OCI-LY1 (cell line): Measurements from ENCODE around the gene AKT1.

ENCODE experiments used
- EZH2 ChIP-seq: fragments of 200-600 bp; sonication (generic), shearing (Covaris generic); IDR thresholded peaks from 2 replicates; pipeline ENCODE4 v1.8.0; 2017; ENCODE audit warnings: borderline replicate concordance, mixed run types, mild to moderate bottlenecking, antibody characterized with exemption, low read length, moderate library complexity, mixed read lengths
- TF ChIP-seq, protein P1 (sequence below): fragments of 200-600 bp; sonication (generic), shearing (Covaris generic); IDR thresholded peaks from 2 replicates; pipeline ENCODE4 v1.5.1; 2017; ENCODE audit warnings: mild to moderate bottlenecking, antibody characterized with exemption, low read length, moderate library complexity, mixed read lengths

DNA sequence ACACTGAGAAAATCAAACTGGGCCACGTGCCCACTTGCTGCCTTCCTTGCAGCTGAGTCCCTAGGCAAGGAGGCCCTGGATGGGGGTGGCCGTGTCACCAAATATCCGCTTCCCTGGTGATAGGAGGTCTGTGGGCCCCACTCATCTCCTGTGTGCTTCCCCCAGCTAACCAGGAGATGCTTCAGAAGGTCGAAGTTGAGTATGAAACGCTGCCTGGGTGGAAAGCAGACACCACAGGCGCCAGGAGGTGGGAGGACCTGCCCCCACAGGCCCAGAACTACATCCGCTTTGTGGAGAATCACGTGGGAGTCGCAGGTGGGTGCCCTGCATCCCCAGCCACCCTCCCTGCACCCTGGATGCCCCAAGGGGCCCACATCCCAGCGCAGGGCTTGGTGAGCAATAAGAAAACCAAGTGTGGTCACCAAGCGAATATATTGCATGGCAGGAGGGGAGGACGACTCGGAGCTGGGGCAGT, 49.4 kb downstream of the AKT1 start:
- TF ChIP-seq, protein P1, sequence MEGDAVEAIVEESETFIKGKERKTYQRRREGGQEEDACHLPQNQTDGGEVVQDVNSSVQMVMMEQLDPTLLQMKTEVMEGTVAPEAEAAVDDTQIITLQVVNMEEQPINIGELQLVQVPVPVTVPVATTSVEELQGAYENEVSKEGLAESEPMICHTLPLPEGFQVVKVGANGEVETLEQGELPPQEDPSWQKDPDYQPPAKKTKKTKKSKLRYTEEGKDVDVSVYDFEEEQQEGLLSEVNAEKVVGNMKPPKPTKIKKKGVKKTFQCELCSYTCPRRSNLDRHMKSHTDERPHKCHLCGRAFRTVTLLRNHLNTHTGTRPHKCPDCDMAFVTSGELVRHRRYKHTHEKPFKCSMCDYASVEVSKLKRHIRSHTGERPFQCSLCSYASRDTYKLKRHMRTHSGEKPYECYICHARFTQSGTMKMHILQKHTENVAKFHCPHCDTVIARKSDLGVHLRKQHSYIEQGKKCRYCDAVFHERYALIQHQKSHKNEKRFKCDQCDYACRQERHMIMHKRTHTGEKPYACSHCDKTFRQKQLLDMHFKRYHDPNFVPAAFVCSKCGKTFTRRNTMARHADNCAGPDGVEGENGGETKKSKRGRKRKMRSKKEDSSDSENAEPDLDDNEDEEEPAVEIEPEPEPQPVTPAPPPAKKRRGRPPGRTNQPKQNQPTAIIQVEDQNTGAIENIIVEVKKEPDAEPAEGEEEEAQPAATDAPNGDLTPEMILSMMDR: no peak
- TF ChIP-seq EZH2: no peak
